Suprapubic skin (tissue), 4 donors: ENCODE measurements around the gene TMEM214.

Experiments used
- EP300 ChIP-seq: sonication (generic); formaldehyde crosslinking; IDR thresholded peaks from one replicate; pipeline ENCODE4 v1.6.1; 2017; ENCODE audit warnings: antibody characterized with exemption
- POLR2A ChIP-seq, 2 donors: fragments of 450-650 bp; IDR thresholded peaks; one replicate each; pipeline ENCODE4 v1.6.1; 2017; ENCODE audit warnings: antibody characterized with exemption in 2 of 2, mild to moderate bottlenecking in 2 of 2, moderate library complexity in 2 of 2
- POLR2AphosphoS5 ChIP-seq, 3 donors: sonication (generic); formaldehyde crosslinking; IDR thresholded peaks; one replicate each; pipeline ENCODE4 v1.6.1; 2017; ENCODE audit warnings: antibody characterized with exemption in 3 of 3
- TF ChIP-seq, protein P1 (sequence below), 2 donors: fragments of 200-600 bp in 1 of 2; fragments of 450-650 bp in 1 of 2; sonication (generic) in 1 of 2; IDR thresholded peaks; one replicate each; pipeline ENCODE4 v1.5.1; 2016 to 2019; ENCODE audit warnings: antibody characterized with exemption in 2 of 2, mild to moderate bottlenecking in 1 of 2, moderate library complexity in 1 of 2

DNA sequence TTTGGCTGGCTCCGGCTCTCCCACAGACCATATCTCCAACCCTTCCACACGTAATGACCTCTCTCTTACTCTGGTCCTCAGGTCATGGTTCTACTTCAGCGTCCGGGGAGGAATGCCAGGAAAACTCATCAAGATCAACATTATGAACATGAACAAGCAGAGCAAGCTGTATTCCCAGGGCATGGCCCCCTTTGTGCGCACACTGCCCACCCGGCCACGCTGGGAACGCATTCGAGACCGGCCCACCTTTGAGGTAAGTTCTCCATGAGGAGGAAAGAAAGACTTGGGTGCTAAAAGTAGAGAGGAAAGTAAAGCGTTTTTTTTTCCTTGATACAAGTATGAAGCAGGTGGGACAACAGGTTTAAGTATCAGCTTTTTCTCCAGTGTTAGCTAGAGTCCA is 20.6 kb downstream of the TMEM214 start:
- TF ChIP-seq, protein P1, sequence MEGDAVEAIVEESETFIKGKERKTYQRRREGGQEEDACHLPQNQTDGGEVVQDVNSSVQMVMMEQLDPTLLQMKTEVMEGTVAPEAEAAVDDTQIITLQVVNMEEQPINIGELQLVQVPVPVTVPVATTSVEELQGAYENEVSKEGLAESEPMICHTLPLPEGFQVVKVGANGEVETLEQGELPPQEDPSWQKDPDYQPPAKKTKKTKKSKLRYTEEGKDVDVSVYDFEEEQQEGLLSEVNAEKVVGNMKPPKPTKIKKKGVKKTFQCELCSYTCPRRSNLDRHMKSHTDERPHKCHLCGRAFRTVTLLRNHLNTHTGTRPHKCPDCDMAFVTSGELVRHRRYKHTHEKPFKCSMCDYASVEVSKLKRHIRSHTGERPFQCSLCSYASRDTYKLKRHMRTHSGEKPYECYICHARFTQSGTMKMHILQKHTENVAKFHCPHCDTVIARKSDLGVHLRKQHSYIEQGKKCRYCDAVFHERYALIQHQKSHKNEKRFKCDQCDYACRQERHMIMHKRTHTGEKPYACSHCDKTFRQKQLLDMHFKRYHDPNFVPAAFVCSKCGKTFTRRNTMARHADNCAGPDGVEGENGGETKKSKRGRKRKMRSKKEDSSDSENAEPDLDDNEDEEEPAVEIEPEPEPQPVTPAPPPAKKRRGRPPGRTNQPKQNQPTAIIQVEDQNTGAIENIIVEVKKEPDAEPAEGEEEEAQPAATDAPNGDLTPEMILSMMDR (IDR thresholded peaks at IDR 0.05), result no peak
- TF ChIP-seq POLR2AphosphoS5 (IDR thresholded peaks at IDR 0.05) (no peak), POLR2A (IDR thresholded peaks at IDR 0.05) (no peak), EP300 (no peak)
